Body of pancreas (tissue), 4 donors: ENCODE data around the gene ACOT7.

Experiments
- POLR2A ChIP-seq, 3 donors: fragments of 450-650 bp; IDR thresholded peaks; one replicate each; pipeline ENCODE4 v1.6.1; 2016; ENCODE audit warnings: antibody characterized with exemption in 3 of 3, mild to moderate bottlenecking in 2 of 3
- TF ChIP-seq, protein P1 (sequence below), 7 experiments: fragments of 450-650 bp in 4 of 7; fragments of 200-600 bp in 3 of 7; sonication (generic) in 3 of 7; IDR thresholded peaks; one replicate each; pipeline ENCODE4 v1.5.1; 2016 to 2019; ENCODE audit warnings: antibody characterized with exemption in 7 of 7

DNA sequence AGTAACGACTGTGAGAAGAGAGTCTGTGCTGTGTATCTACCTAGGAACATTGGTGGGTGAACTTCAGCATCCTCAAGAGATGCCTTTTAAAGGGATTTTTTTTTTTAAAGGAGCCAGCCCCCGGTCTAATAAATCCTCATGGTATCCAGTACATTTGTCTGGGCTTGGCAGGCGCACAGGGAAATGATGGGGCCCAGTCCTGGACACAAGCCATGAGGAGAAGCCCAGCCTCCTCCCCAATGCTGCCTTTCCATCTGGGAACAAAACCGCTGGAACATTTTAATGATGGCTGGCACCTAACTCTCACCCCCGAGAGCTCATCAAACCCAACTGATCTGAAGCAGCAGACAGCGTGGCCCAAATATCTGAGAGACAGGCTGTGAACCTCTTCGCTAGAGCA, 64.2 kb downstream of the ACOT7 start:
- TF ChIP-seq, protein P1, sequence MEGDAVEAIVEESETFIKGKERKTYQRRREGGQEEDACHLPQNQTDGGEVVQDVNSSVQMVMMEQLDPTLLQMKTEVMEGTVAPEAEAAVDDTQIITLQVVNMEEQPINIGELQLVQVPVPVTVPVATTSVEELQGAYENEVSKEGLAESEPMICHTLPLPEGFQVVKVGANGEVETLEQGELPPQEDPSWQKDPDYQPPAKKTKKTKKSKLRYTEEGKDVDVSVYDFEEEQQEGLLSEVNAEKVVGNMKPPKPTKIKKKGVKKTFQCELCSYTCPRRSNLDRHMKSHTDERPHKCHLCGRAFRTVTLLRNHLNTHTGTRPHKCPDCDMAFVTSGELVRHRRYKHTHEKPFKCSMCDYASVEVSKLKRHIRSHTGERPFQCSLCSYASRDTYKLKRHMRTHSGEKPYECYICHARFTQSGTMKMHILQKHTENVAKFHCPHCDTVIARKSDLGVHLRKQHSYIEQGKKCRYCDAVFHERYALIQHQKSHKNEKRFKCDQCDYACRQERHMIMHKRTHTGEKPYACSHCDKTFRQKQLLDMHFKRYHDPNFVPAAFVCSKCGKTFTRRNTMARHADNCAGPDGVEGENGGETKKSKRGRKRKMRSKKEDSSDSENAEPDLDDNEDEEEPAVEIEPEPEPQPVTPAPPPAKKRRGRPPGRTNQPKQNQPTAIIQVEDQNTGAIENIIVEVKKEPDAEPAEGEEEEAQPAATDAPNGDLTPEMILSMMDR (IDR thresholded peaks at IDR 0.05) = no peak
- TF ChIP-seq POLR2A (IDR thresholded peaks at IDR 0.05) = no peak
